ENCODE results near the gene DBF4B. TPM values are rescaled to one million over a fixed set of nuclear protein-coding genes. Genes with fewer than 3 reads are reported as not detected.
"Not testable (repeated sequence)": the region's sequence is repeated elsewhere in the genome, so short reads cannot be mapped to it uniquely, and the experiment has no call there.

The DBF4B gene
- total RNA-seq, 2 donors from 2014 or later: 2.3 to 4.4 TPM

- no peaks in the 10 kb centered on the region for H3K27me3 ChIP-seq
- peaks cover 14% of the 10 kb centered on the region for H3K36me3 ChIP-seq
- H3K4me1 ChIP-seq: no peaks in the 10 kb centered on the region
- DNase-seq (ENCODE audit: low spot score): no peak
- no peak for TF ChIP-seq CTCF (IDR thresholded peaks at IDR 0.05)
- H3K9me3 ChIP-seq: no peaks in the 10 kb centered on the region
- no peak overlapping the region for H3K4me3 ChIP-seq
- H3K27ac ChIP-seq: no peak overlapping the region
These were observed 11.0 kb downstream of the DBF4B start for GRCh38 chr17:44719444-44719843.

- TF ChIP-seq CTCF (IDR thresholded peaks at IDR 0.05): no peak
- H3K27me3 ChIP-seq: no peaks in the 10 kb centered on the region
- no peak overlapping the region for H3K27ac ChIP-seq
- no peaks in the 10 kb centered on the region for H3K9me3 ChIP-seq
- H3K36me3 ChIP-seq: peaks cover 14% of the 10 kb centered on the region
- no peak for DNase-seq (ENCODE audit: low spot score)
- no peak overlapping the region for H3K4me3 ChIP-seq
- H3K4me1 ChIP-seq: no peaks in the 10 kb centered on the region
These were observed 13.8 kb downstream of the DBF4B start for GRCh38 chr17:44722254-44722653.

- not testable (repeated sequence) for H3K4me3 ChIP-seq; H3K27ac ChIP-seq; H3K9me3 ChIP-seq; H3K27me3 ChIP-seq; DNase-seq (ENCODE audit: low spot score); H3K4me1 ChIP-seq
- peaks cover 20% of the 10 kb centered on the region for H3K36me3 ChIP-seq
These were observed 17.7 kb downstream of the DBF4B start for GRCh38 chr17:44726121-44726520.

- DNase-seq (ENCODE audit: low spot score): no peak
- Histone ChIP-seq H3K4me3 (no peak overlapping the region), H3K4me1 (no peaks in the 10 kb centered on the region), H3K27me3 (no peaks in the 10 kb centered on the region), H3K9me3 (no peaks in the 10 kb centered on the region), H3K36me3 (peaks cover 5% of the 10 kb centered on the region), H3K27ac (no peak overlapping the region)
- TF ChIP-seq CTCF (IDR thresholded peaks at IDR 0.05): peak in 1 of 2 donors; percentile 58
These were observed 25.3 kb downstream of the DBF4B start for GRCh38 chr17:44733753-44734152.

- no peaks in the 10 kb centered on the region for H3K27me3 ChIP-seq
- H3K4me1 ChIP-seq: no peaks in the 10 kb centered on the region
- H3K9me3 ChIP-seq: no peaks in the 10 kb centered on the region
- H3K36me3 ChIP-seq: peaks cover 5% of the 10 kb centered on the region
- no peak overlapping the region for H3K4me3 ChIP-seq
- no peak for DNase-seq (ENCODE audit: low spot score)
- no peak for TF ChIP-seq CTCF (IDR thresholded peaks at IDR 0.05)
- H3K27ac ChIP-seq: no peak overlapping the region
These were observed 25.8 kb downstream of the DBF4B start for GRCh38 chr17:44734272-44734671.

GRCh38 chr17:44736551-44737240 is 28.2 kb downstream of the DBF4B start:
- H3K36me3 ChIP-seq: no peaks in the 10 kb centered on the region
- H3K4me1 ChIP-seq: no peaks in the 10 kb centered on the region
- no peak overlapping the region for H3K27ac ChIP-seq

More at GRCh38 chr17:44736551-44737240, 28.2 kb downstream of the DBF4B start:
- TF ChIP-seq CTCF (IDR thresholded peaks at IDR 0.05): no peak
- no peak for DNase-seq (ENCODE audit: low spot score)
- Histone ChIP-seq H3K27me3 (no peaks in the 10 kb centered on the region), H3K4me3 (no peak overlapping the region), H3K9me3 (no peaks in the 10 kb centered on the region)

Measured in right atrium auricular region (tissue), 2 donors.